ENCODE measurements around the gene DYNLT5.

DYNLT5 gene

GRCh38 chr1:66758241-66758755 is 6.0 kb downstream of the DYNLT5 start:
- in situ Hi-C loops (cut with MboI; ENCODE audit: low pct_unique_long_range_greater_than_20kb, low sequenced_read_pairs, unreplicated experiment): loop anchor here (25.0 kb wide), 1 partner anchor 729 kb away; no protein-coding TSS in a partner anchor
- peak; percentile 52 for DNase-seq (ENCODE audit: low spot score)
- TF ChIP-seq CTCF (IDR thresholded peaks at IDR 0.05; ENCODE audit: extremely low read depth, insufficient read depth, missing control alignments): no peak

- no peak for TF ChIP-seq CTCF (IDR thresholded peaks at IDR 0.05; ENCODE audit: extremely low read depth, insufficient read depth, missing control alignments)
These were observed 8.2 kb downstream of the DYNLT5 start for GRCh38 chr1:66760506-66760905.

DNA sequence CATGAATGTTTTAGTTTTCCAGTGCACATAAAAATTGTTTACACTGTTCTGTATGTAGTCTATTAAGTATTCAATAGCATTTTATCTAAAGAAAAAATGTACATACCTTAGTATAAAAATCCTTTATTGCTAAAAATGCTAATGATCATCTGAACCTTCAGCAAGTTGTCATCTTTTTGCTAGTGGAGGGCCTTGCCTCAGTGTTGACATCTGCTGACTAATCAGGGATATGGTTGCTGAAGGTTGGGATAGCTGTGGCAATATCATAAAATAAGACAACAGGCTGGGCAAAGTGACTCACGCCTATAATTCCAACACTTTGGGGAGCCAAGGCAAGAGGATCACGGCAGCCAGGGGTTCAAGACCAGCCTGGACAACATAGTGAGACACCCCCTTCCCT is 9.0 kb downstream of the DYNLT5 start:
- TF ChIP-seq CTCF (IDR thresholded peaks at IDR 0.05; ENCODE audit: extremely low read depth, insufficient read depth, missing control alignments): no peak
- DNase-seq (ENCODE audit: low spot score): no peak
- in situ Hi-C loops (cut with MboI; ENCODE audit: low pct_unique_long_range_greater_than_20kb, low sequenced_read_pairs, unreplicated experiment): loop anchor here (10.0 to 25.0 kb wide), 2 partner anchors 384 to 726 kb away; no protein-coding TSS in a partner anchor

More at GRCh38 chr1:66760506-66760905, 8.2 kb downstream of the DYNLT5 start:
- no peak for DNase-seq (ENCODE audit: low spot score)
- in situ Hi-C loops (cut with MboI; ENCODE audit: low pct_unique_long_range_greater_than_20kb, low sequenced_read_pairs, unreplicated experiment): loop anchor here (10.0 to 25.0 kb wide), 2 partner anchors 384 to 727 kb away; no protein-coding TSS in a partner anchor

GRCh38 chr1:66764994-66765578 is 12.8 kb downstream of the DYNLT5 start:
- DNase-seq (ENCODE audit: low spot score): peak; percentile 35
- in situ Hi-C loops (cut with MboI; ENCODE audit: low pct_unique_long_range_greater_than_20kb, low sequenced_read_pairs, unreplicated experiment): loop anchor here (10.0 to 25.0 kb wide), 2 partner anchors 380 to 722 kb away; no protein-coding TSS in a partner anchor
- peak; percentile 72 for TF ChIP-seq CTCF (IDR thresholded peaks at IDR 0.05; ENCODE audit: extremely low read depth, insufficient read depth, missing control alignments)

GRCh38 chr1:66767626-66768025 is 15.4 kb downstream of the DYNLT5 start:
- TF ChIP-seq CTCF (IDR thresholded peaks at IDR 0.05; ENCODE audit: extremely low read depth, insufficient read depth, missing control alignments): no peak
- DNase-seq (ENCODE audit: low spot score): no peak
- in situ Hi-C loops (cut with MboI; ENCODE audit: low pct_unique_long_range_greater_than_20kb, low sequenced_read_pairs, unreplicated experiment): loop anchor here (10.0 to 25.0 kb wide), 2 partner anchors 377 to 720 kb away; no protein-coding TSS in a partner anchor

- in situ Hi-C loops (cut with MboI; ENCODE audit: low pct_unique_long_range_greater_than_20kb, low sequenced_read_pairs, unreplicated experiment): loop anchor here (10.0 to 25.0 kb wide), 2 partner anchors 376 to 718 kb away; no protein-coding TSS in a partner anchor
These were observed 16.7 kb downstream of the DYNLT5 start for GRCh38 chr1:66768965-66769364.

More at GRCh38 chr1:66768965-66769364, 16.7 kb downstream of the DYNLT5 start:
- no peak for TF ChIP-seq CTCF (IDR thresholded peaks at IDR 0.05; ENCODE audit: extremely low read depth, insufficient read depth, missing control alignments)
- DNase-seq (ENCODE audit: low spot score): no peak

All from GM13977 (cell line).